Loucy (cell line): ENCODE data around the gene ZNF282.

Experiments
- EZH2phosphoT487 ChIP-seq: fragments of 200-600 bp; IDR thresholded peaks from 2 replicates; pipeline ENCODE4 v1.6.1; 2018; ENCODE audit warnings: antibody characterized with exemption, mild to moderate bottlenecking, moderate library complexity, borderline replicate concordance
- TF ChIP-seq, protein P1 (sequence below): fragments of 200-600 bp; sonication (generic); conservative IDR thresholded peaks from 2 replicates; pipeline ENCODE4 v1.5.1; 2014; ENCODE audit warnings: mild to moderate bottlenecking, antibody characterized with exemption, low read length

DNA sequence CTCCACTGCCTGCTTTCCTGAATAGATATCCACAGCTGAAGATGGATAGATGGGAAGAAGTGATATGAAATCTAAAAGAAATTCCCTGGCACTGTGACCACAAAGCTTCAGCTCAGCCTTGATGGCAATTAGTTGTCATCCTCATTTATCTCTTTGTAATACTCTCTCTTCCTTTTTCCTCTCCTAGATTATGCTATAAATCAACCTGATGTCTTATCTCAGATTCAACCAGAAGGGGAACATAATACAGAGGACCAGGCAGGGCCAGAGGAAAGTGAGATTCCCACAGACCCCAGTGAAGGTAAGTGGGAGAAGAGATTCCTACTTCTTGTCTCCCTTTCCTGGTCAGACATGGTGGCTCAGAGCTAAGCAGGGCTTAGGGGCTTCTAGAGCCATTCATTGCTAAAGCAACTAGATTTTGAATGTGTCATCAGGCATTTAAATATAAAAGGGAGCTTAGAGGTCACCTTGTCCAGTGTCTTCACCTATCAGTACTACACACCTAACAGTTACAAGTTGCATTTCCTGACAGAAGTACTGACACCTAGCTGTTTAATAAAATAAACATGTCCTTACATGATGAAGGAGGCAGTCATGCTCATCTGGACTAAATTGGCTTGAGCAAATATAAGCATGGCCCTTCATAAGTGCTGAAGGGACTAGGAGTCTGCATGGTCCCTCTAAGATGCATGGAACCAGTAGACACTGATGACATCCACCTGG is 28.6 kb upstream of the ZNF282 start:
- TF ChIP-seq, protein P1, sequence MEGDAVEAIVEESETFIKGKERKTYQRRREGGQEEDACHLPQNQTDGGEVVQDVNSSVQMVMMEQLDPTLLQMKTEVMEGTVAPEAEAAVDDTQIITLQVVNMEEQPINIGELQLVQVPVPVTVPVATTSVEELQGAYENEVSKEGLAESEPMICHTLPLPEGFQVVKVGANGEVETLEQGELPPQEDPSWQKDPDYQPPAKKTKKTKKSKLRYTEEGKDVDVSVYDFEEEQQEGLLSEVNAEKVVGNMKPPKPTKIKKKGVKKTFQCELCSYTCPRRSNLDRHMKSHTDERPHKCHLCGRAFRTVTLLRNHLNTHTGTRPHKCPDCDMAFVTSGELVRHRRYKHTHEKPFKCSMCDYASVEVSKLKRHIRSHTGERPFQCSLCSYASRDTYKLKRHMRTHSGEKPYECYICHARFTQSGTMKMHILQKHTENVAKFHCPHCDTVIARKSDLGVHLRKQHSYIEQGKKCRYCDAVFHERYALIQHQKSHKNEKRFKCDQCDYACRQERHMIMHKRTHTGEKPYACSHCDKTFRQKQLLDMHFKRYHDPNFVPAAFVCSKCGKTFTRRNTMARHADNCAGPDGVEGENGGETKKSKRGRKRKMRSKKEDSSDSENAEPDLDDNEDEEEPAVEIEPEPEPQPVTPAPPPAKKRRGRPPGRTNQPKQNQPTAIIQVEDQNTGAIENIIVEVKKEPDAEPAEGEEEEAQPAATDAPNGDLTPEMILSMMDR: no peak
- TF ChIP-seq EZH2phosphoT487: no peak
